Stimulated activated naive B cell treated with anti-CD40 and anti-IgM and Interleukin-4, amounts not matched to agents 10 μg/mL and 1 μg/mL and 100 μg/mL, for 72 hours (primary cell): ENCODE measurements around the gene OGFOD2.
A peak's percentile ranks its signal among the peaks of the same experiment; 100 is the strongest.

Experiments used
- ATAC-seq, 2 donors: fragments of 150-1000 bp; cut with Tn5 transposase; replicated peaks; 2 replicates each; pipeline ENCODE4 v1.10.0; 2021; ENCODE audit warnings: moderate library complexity in 1 of 2
- DNase-seq: peaks from one replicate; pipeline ENCODE4 v3.0.0; 2021
- H3K27ac Mint-ChIP-seq: one replicate; pipeline ENCODE4 v1.8.0; 2022; ENCODE audit warnings: mild to moderate bottlenecking, mixed read lengths
- H3K27me3 Mint-ChIP-seq, 2 donors: one replicate each; pipeline ENCODE4 v1.8.0; 2022; ENCODE audit warnings: mixed read lengths in 2 of 2
- H3K36me3 Mint-ChIP-seq, 2 donors: one replicate each; pipeline ENCODE4 v1.8.0; 2022; ENCODE audit warnings: mixed read lengths in 2 of 2, mild to moderate bottlenecking in 1 of 2
- H3K4me1 Mint-ChIP-seq, 2 donors: one replicate each; pipeline ENCODE4 v1.8.0; 2022; ENCODE audit warnings: mixed read lengths in 2 of 2, mild to moderate bottlenecking in 1 of 2
- H3K4me3 Mint-ChIP-seq, 2 donors: one replicate each; pipeline ENCODE4 v1.8.0; 2022; ENCODE audit warnings: mild to moderate bottlenecking in 2 of 2, mixed read lengths in 2 of 2, moderate library complexity in 1 of 2
- H3K9me3 Mint-ChIP-seq, 2 donors: one replicate each; pipeline ENCODE4 v1.8.0; 2022; ENCODE audit warnings: mixed read lengths in 2 of 2, mild to moderate bottlenecking in 1 of 2

Gene OGFOD2

GRCh38 chr12:122984612-122985337 is 9.7 kb downstream of the OGFOD2 start:
- H3K9me3 Mint-ChIP-seq, result no peaks in the 10 kb centered on the region
- ATAC-seq, result no peak
- H3K27ac Mint-ChIP-seq, result peak overlapping the region; percentile 48
- peak overlapping the region in 1 of 2 donors; percentile 21 for H3K4me3 Mint-ChIP-seq
- DNase-seq, result no peak
- H3K27me3 Mint-ChIP-seq, result no peaks in the 10 kb centered on the region
- H3K4me1 Mint-ChIP-seq, result peaks cover 32 to 51% of the 10 kb centered on the region in 2 donors
- peaks cover 46 to 52% of the 10 kb centered on the region in 2 donors for H3K36me3 Mint-ChIP-seq

- ATAC-seq (no peak), DNase-seq (no peak)
- peaks cover 46 to 52% of the 10 kb centered on the region in 2 donors for H3K36me3 Mint-ChIP-seq
- H3K4me3 Mint-ChIP-seq, result no peak overlapping the region
- peak overlapping the region; percentile 48 for H3K27ac Mint-ChIP-seq
- H3K9me3 Mint-ChIP-seq, result no peaks in the 10 kb centered on the region
- peaks cover 28 to 48% of the 10 kb centered on the region in 2 donors for H3K4me1 Mint-ChIP-seq
- H3K27me3 Mint-ChIP-seq, result no peaks in the 10 kb centered on the region
Observed at GRCh38 chr12:122985338-122986257, 10.6 kb downstream of the OGFOD2 start.

- DNase-seq, result no peak
- Mint-ChIP-seq H3K4me3 (no peak overlapping the region), H3K4me1 (peaks cover 28 to 42% of the 10 kb centered on the region in 2 donors)
Observed at GRCh38 chr12:122986258-122986871, 11.3 kb downstream of the OGFOD2 start.

GRCh38 chr12:122987086-122987951 is 12.3 kb downstream of the OGFOD2 start:
- Mint-ChIP-seq H3K4me1 (peaks cover 23 to 34% of the 10 kb centered on the region in 2 donors), H3K36me3 (peaks cover 39 to 42% of the 10 kb centered on the region in 2 donors), H3K27me3 (no peaks in the 10 kb centered on the region), H3K9me3 (no peaks in the 10 kb centered on the region), H3K27ac (no peak overlapping the region), H3K4me3 (no peak overlapping the region)
- DNase-seq (no peak), ATAC-seq (no peak)

More at GRCh38 chr12:122986258-122986871, 11.3 kb downstream of the OGFOD2 start:
- Mint-ChIP-seq H3K27me3 (no peaks in the 10 kb centered on the region), H3K27ac (no peak overlapping the region), H3K9me3 (no peaks in the 10 kb centered on the region), H3K36me3 (peaks cover 44 to 49% of the 10 kb centered on the region in 2 donors)
- ATAC-seq, result no peak

- DNase-seq, result no peak
Observed at GRCh38 chr12:122988036-122988435, 13.0 kb downstream of the OGFOD2 start.

GRCh38 chr12:122988612-122989212 is 13.7 kb downstream of the OGFOD2 start:
- Mint-ChIP-seq H3K27ac (peak overlapping the region; percentile 51), H3K9me3 (no peaks in the 10 kb centered on the region), H3K4me1 (peaks cover 24 to 34% of the 10 kb centered on the region in 2 donors), H3K36me3 (peaks cover 32 to 36% of the 10 kb centered on the region in 2 donors), H3K27me3 (no peaks in the 10 kb centered on the region), H3K4me3 (no peak overlapping the region)
- DNase-seq (no peak), ATAC-seq (no peak)

More at GRCh38 chr12:122988036-122988435, 13.0 kb downstream of the OGFOD2 start:
- no peak overlapping the region for H3K4me3 Mint-ChIP-seq
- H3K36me3 Mint-ChIP-seq, result peaks cover 37 to 42% of the 10 kb centered on the region in 2 donors
- peaks cover 24 to 34% of the 10 kb centered on the region in 2 donors for H3K4me1 Mint-ChIP-seq
- no peaks in the 10 kb centered on the region for H3K9me3 Mint-ChIP-seq
- ATAC-seq, result no peak
- no peaks in the 10 kb centered on the region for H3K27me3 Mint-ChIP-seq
- H3K27ac Mint-ChIP-seq, result no peak overlapping the region

GRCh38 chr12:122989225-122989839 is 14.3 kb downstream of the OGFOD2 start:
- ATAC-seq, result no peak
- Mint-ChIP-seq H3K4me1 (peaks cover 22 to 34% of the 10 kb centered on the region in 2 donors), H3K27ac (peak overlapping the region; percentile 31), H3K36me3 (peaks cover 28 to 29% of the 10 kb centered on the region in 2 donors), H3K27me3 (no peaks in the 10 kb centered on the region), H3K4me3 (no peak overlapping the region), H3K9me3 (no peaks in the 10 kb centered on the region)
- no peak for DNase-seq

- peaks cover 21 to 28% of the 10 kb centered on the region in 2 donors for H3K4me1 Mint-ChIP-seq
- no peak overlapping the region for H3K4me3 Mint-ChIP-seq
- no peaks in the 10 kb centered on the region for H3K27me3 Mint-ChIP-seq
- H3K9me3 Mint-ChIP-seq, result no peaks in the 10 kb centered on the region
- DNase-seq (no peak), ATAC-seq (no peak)
- no peak overlapping the region for H3K27ac Mint-ChIP-seq
- H3K36me3 Mint-ChIP-seq, result peaks cover 22 to 23% of the 10 kb centered on the region in 2 donors
Observed at GRCh38 chr12:122989874-122990419, 14.9 kb downstream of the OGFOD2 start.

- H3K27ac Mint-ChIP-seq, result no peak overlapping the region
- ATAC-seq, result no peak
Observed at GRCh38 chr12:122990561-122990960, 15.5 kb downstream of the OGFOD2 start.

GRCh38 chr12:122990961-122991622 is 16.0 kb downstream of the OGFOD2 start:
- no peak for ATAC-seq
- Mint-ChIP-seq H3K4me3 (no peak overlapping the region), H3K27ac (peak overlapping the region; percentile 42), H3K9me3 (no peaks in the 10 kb centered on the region), H3K27me3 (no peaks in the 10 kb centered on the region), H3K36me3 (peaks cover 17% of the 10 kb centered on the region in 2 donors), H3K4me1 (peaks cover 15 to 22% of the 10 kb centered on the region in 2 donors)
- DNase-seq, result no peak

More at GRCh38 chr12:122990561-122990960, 15.5 kb downstream of the OGFOD2 start:
- H3K9me3 Mint-ChIP-seq, result no peaks in the 10 kb centered on the region
- peaks cover 15 to 22% of the 10 kb centered on the region in 2 donors for H3K4me1 Mint-ChIP-seq
- H3K4me3 Mint-ChIP-seq, result no peak overlapping the region
- no peak for DNase-seq
- no peaks in the 10 kb centered on the region for H3K27me3 Mint-ChIP-seq
- peaks cover 17% of the 10 kb centered on the region in 2 donors for H3K36me3 Mint-ChIP-seq

GRCh38 chr12:122991623-122992275 is 16.7 kb downstream of the OGFOD2 start:
- Mint-ChIP-seq H3K36me3 (peaks cover 14 to 16% of the 10 kb centered on the region in 2 donors), H3K27ac (no peak overlapping the region), H3K9me3 (no peaks in the 10 kb centered on the region), H3K4me1 (peaks cover 15 to 22% of the 10 kb centered on the region in 2 donors), H3K4me3 (no peak overlapping the region), H3K27me3 (no peaks in the 10 kb centered on the region)
- ATAC-seq (no peak), DNase-seq (no peak)

- peak overlapping the region in 1 of 2 donors; percentile 51 for H3K4me3 Mint-ChIP-seq
- peaks cover 10 to 16% of the 10 kb centered on the region in 2 donors for H3K36me3 Mint-ChIP-seq
- no peaks in the 10 kb centered on the region for H3K27me3 Mint-ChIP-seq
- no peaks in the 10 kb centered on the region for H3K9me3 Mint-ChIP-seq
- no peak for ATAC-seq
- H3K27ac Mint-ChIP-seq, result peak overlapping the region; percentile 44
- peaks cover 15 to 22% of the 10 kb centered on the region in 2 donors for H3K4me1 Mint-ChIP-seq
- DNase-seq, result no peak
Observed at GRCh38 chr12:122992386-122992785, 17.3 kb downstream of the OGFOD2 start.
